Measurements from ENCODE around the gene WASHC4. TPM values are rescaled to one million over a fixed set of nuclear protein-coding genes. Genes with fewer than 3 reads are reported as not detected.

WASHC4 gene
- total and polyA plus RNA-seq, 8 donors = 8.9 to 33.0 (median 17.7) TPM

GRCh38 chr12:105200385-105200784 is 92.9 kb downstream of the WASHC4 start:
- H3K4me3 ChIP-seq = no peak overlapping the region
- H3K27ac ChIP-seq = no peak overlapping the region
- H3K9me3 ChIP-seq = no peaks in the 10 kb centered on the region
- no peak for TF ChIP-seq CTCF (IDR thresholded peaks at IDR 0.05)
- H3K36me3 ChIP-seq = peaks cover 0 to 25% (median 0%) of the 10 kb centered on the region in 3 donors
- 96% methylated on average over 4 of the region's 4 CpGs for WGBS, 2 donors
- FAIRE-seq (no peak), DNase-seq (no peak), ATAC-seq (no peak)
- intact Hi-C loops (cut with DNase I) = no loop called here
- no peaks in the 10 kb centered on the region for H3K27me3 ChIP-seq
- peaks cover 0 to under 1% (median 0%) of the 10 kb centered on the region in 3 donors for H3K4me1 ChIP-seq

- 67 to 71% methylated on average over 7 of the region's 7 CpGs for WGBS, 2 donors
- FAIRE-seq = no peak
- Histone ChIP-seq H3K27ac (no peak overlapping the region), H3K4me3 (no peak overlapping the region), H3K4me1 (peaks cover 0 to 9% (median 0%) of the 10 kb centered on the region in 3 donors), H3K36me3 (peaks cover 0 to 26% (median 0%) of the 10 kb centered on the region in 3 donors), H3K9me3 (no peaks in the 10 kb centered on the region), H3K27me3 (no peaks in the 10 kb centered on the region)
- no peak for DNase-seq
- ATAC-seq = peak in 1 of 4 donors; percentile 20
- intact Hi-C loops (cut with DNase I) = no loop called here
- no peak for TF ChIP-seq CTCF (IDR thresholded peaks at IDR 0.05)
Observed at GRCh38 chr12:105201299-105201698, 93.8 kb downstream of the WASHC4 start.

- DNase-seq = no peak
- WGBS, 2 donors = 93% methylated on average over 6 of the region's 6 CpGs
- ATAC-seq = no peak
- FAIRE-seq = no peak
- intact Hi-C loops (cut with DNase I) = no loop called here
- TF ChIP-seq CTCF (IDR thresholded peaks at IDR 0.05) = no peak
- Histone ChIP-seq H3K9me3 (no peaks in the 10 kb centered on the region), H3K4me1 (peaks cover 0 to 9% (median 0%) of the 10 kb centered on the region in 3 donors), H3K36me3 (peaks cover 0 to 30% (median 6%) of the 10 kb centered on the region in 3 donors), H3K4me3 (no peak overlapping the region), H3K27ac (no peak overlapping the region), H3K27me3 (no peaks in the 10 kb centered on the region)
Observed at GRCh38 chr12:105202202-105202601, 94.7 kb downstream of the WASHC4 start.

GRCh38 chr12:105204127-105204526 is 96.6 kb downstream of the WASHC4 start:
- WGBS, 2 donors = 91 to 95% methylated on average over 8 of the region's 8 CpGs
- DNase-seq (no peak), ATAC-seq (no peak), FAIRE-seq (no peak)
- intact Hi-C loops (cut with DNase I) = no loop called here
- no peak overlapping the region for H3K4me3 ChIP-seq
- H3K4me1 ChIP-seq = peaks cover 0 to 9% (median 0%) of the 10 kb centered on the region in 3 donors
- no peak overlapping the region for H3K27ac ChIP-seq
- H3K36me3 ChIP-seq = peaks cover 0 to 32% (median 14%) of the 10 kb centered on the region in 3 donors
- H3K9me3 ChIP-seq = no peaks in the 10 kb centered on the region
- no peak for TF ChIP-seq CTCF (IDR thresholded peaks at IDR 0.05)
- H3K27me3 ChIP-seq = no peaks in the 10 kb centered on the region

GRCh38 chr12:105204916-105205315 is 97.4 kb downstream of the WASHC4 start:
- FAIRE-seq = no peak
- Histone ChIP-seq H3K9me3 (no peaks in the 10 kb centered on the region), H3K36me3 (peaks cover 0 to 39% (median 14%) of the 10 kb centered on the region in 3 donors), H3K27ac (no peak overlapping the region), H3K27me3 (no peaks in the 10 kb centered on the region), H3K4me3 (no peak overlapping the region), H3K4me1 (peaks cover 0 to 9% (median 0%) of the 10 kb centered on the region in 3 donors)
- no peak for DNase-seq
- TF ChIP-seq CTCF (IDR thresholded peaks at IDR 0.05) = no peak
- WGBS, 2 donors = 81 to 85% methylated on average over 6 of the region's 6 CpGs
- intact Hi-C loops (cut with DNase I) = no loop called here
- ATAC-seq = peak in 3 of 4 donors; percentile 4 to 47 (median 26)
